Measurements from ENCODE around the gene CREM.
"Not testable (repeated sequence)": the region's sequence is repeated elsewhere in the genome, so short reads cannot be mapped to it uniquely, and the experiment has no call there.

CREM gene

DNA sequence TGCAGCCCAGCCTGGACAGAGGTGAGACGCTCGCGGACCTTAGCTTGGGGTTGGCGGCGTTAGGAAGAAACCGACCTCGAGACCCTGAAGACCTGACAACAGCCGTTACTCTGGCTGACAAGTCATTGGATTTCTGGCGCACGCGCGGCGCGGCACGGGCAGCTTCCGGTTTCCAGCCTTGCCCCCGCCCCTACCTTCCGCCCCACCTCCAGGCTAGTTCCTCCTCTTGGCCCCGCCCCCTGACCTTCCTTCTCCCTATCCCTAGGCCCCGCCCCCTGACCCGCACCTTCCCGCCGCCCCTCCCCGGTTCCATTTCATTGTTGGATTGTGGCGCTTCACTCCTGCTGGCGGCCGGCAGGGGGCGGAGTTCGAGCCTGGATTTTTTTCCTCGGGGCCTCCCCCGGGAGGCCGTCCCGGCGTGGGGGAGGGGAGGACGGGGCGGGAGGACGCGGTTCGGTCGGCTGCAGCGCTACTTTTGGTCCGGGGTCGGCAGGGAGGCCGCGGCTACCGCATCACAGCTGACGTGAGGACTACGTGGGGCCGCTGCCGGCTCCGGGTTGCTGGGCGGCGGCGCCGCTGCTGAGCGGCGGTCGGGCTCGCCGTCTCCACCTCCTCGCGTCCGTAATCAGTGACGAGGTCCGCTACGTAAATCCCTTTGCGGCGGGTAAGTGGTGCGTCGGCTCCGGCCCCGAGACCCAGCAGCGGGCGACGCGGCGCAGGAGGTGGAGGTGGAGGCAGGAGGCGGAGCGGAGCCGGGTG is at the start of gene CREM:
TSS of gene CREM (plus strand) at position 317 of the 759 bp plus-strand sequence. CDS start 10,990 bp downstream, outside the sequence.
- DNase-seq (ENCODE audit: low read depth) = peak; percentile 100

DNA sequence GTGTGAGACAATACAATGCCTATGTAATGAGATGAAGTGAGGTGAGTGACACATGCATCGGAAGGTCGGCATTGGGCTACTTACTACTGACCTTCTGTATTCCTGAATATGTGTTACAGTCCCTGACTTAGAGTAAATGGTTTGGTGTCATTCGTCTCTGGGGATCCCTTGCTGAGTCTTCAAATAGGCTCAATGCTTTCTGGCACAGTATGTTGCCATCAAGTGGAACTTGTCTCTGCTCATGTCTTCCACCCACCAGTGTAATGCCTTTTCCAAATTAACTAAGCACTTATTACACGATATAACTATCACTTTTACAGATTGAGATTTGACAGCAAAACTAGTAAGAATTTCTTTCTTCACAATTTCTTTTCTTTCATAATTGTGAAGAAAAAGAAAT is 47.4 kb upstream of the CREM start:
- no peak for DNase-seq (ENCODE audit: low read depth)

DNA sequence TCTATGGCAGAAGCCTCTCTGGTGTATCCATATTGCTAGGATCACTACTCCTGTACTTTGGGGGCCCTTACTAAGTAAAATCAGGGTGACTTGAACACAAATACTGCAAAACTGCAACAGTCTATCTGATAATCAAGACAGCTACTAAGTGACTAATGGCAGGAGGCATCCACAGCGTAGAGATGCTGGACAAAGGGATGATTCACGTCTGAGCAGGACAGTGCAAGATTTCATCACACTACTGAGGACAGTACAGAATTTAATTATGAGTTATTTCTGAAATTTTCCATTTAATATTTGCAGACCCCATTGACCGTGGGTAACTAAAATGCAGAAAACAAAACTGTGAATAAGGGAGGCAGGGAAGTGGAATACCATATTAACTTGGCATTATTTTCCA is 46.9 kb upstream of the CREM start:
- no peak for DNase-seq (ENCODE audit: low read depth)

DNA sequence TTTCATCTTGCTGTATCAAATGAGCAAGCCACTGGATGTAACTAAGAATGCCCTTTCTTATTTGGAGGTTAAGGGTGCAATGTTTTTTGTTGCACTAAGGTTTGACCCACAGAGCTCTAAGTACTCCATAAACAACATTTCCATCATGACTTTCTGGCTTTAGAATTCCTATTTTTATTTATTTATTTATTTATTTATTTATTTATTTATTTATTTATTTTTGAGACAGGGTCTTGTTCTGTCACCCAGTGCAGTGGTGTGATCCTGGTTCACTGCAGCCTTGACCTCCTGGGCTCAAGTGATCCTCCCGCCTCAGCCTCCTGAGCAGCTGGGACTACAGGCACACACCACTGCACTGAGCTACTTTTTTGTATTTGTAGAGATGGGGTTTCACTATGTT is 46.4 kb upstream of the CREM start:
- not testable (repeated sequence) for DNase-seq (ENCODE audit: low read depth)

DNA sequence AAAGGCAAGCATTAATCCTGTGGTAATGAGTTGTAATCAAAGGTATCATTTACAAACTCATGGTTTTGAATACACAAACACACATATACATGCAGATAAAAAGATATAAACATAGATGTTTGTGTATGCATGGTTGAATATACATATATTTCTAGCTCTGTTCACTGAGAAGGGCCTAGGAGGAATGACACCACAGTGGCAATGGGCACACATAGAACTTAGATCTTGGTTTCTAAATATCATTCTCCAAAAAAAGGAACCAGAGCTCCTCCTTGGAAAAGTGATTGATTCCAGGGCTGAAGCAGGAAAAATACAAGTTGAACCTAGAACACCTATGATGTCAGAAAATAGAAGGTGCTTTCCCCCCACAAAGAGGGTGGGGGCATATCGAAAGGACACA is 43.4 kb upstream of the CREM start:
- no peak for DNase-seq (ENCODE audit: low read depth)

DNA sequence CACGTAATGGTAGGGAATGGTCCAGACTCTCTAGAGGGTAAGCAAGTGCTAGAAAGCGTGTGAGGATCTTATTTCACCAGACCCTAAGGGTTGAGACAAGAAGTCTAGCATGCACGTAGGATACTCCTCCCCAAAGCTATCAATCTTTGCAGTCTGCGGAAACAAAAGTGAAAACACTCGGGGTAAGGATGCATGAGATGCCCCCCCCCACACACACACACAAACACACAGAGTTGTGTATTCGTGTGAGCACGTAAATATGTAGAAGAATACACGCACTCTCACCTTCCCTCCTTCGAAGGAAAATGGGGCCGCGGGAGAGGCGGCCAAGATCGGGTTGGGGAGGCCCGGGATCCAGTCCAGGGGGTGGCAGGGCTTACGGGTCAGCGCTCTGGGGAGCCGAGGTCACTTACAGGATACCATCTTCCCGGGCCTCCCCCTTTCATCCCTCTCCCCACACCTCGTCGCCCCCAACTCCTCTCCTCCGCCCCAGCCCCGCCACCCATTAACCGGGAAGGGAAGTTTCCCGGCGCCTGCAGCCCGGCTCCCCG is 37.0 kb upstream of the CREM start:
- no peak for DNase-seq (ENCODE audit: low read depth)

DNA sequence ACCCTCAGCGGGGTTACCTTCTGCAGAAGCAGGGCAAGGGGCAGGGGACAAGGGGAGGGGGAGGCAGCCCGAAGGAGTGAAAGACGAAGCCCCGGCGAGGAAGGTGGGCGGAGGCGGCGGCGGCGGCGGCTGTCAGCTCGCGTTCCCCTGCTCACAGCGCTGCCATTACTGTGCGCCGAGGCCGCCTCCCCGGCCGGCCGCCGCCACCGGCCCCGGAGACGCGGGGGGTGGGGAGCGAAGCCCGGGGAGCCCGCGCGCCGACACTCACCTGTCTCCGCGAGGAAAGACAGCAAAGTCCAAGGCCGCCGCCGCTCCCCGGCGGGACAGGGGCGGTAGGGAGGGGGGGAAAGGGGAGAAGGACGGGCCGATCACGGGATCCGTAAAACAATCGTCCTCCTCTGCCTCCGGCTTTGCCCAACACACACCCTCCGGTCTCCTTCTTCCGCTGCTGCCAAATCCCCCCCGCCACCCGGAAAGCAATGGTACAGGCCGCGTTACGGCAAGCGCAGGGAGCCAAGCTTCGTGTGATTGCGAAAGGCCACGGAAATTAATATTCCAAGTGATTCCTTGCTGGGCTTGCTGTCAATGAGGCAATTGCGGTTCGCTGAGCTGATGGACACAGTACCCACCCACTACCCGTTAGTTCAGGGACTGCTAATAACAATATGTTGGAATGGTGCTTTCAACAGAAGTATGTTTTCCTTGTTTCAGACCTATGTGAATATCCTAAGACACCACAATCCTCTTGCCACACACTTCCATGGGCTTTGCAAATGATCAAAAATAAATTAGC is 36.3 kb upstream of the CREM start, which contains the start of gene CUL2:
TSS of gene CUL2 (minus strand) at position 180 of the 793 bp plus-strand sequence. CDS start 19,024 bp downstream, outside the sequence.
- peak; percentile 87 for DNase-seq (ENCODE audit: low read depth)

DNA sequence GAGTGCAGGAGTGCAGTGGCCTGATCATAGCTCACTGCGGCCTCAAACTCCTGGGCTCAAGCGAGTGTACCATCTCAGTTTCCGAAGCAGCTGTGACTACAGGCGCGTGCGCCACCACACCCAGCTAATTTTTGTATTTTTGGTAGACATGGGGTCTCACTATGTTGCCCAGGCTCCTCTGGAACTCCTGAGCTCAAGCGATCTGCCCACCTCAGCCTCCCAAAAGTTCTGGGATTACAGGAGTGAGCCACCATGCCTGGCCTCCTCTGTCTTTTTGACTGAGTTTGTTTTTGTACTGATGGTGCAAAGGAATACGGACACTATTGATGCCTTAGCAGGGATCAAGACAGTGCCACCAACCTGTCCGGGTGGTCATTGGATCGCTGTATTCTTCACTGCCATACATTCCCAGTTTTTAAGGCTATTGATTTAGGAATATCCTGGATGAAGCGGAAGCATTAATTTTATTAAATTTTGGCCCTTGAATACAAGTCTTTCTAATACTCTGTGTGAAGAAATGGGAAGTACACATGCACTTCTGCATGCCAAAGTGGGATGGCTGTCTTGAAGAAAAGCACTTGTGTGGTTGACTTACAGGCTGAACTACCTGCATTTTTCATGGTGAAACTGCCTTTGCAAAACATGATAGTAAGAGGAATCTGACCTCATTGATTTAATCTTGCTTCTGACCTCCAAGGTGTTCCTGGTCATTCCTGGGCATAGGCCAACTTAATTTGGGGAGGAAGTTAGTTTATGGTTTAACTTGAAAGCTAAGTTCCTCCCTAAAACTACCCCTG is 34.5 kb upstream of the CREM start:
- DNase-seq (ENCODE audit: low read depth) = no peak

DNA sequence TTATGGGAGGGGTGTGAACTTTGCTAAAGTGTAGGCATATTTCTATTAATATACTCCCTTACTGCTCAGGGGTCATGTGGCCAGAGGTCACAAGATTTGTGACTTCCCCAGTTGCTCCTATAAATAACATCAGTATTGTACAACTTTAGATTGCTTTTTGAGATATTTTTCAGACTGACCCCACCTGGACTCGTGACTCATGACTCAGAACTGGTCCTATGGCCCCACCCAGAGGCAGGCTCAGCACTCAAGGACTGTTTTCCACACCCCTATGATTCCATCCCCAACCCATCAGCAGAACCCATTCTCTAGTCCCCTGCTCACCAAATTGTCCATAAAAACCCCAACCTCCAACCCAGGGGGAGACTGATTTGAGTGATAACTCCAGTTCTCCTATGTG is 33.8 kb upstream of the CREM start:
- no peak for DNase-seq (ENCODE audit: low read depth)

DNA sequence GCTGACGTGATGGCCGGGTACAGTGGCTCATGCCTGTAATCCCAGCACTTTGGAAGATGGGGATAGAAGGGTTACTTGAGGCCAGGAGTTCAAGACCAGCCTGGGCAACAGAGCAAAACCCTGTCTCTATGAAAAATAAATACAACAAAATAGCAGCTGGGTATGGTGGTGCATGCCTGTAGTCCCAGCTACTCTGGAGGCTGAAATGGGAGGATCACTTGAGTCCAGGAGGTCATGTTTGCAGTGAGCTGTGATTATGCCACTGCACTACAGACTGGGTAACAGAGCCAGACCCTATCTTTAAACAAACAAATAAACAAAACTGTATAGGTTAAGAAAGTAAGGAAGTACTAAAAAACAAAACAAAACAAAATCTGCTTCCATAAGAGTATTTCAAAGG is 30.3 kb upstream of the CREM start:
- DNase-seq (ENCODE audit: low read depth) = no peak

DNA sequence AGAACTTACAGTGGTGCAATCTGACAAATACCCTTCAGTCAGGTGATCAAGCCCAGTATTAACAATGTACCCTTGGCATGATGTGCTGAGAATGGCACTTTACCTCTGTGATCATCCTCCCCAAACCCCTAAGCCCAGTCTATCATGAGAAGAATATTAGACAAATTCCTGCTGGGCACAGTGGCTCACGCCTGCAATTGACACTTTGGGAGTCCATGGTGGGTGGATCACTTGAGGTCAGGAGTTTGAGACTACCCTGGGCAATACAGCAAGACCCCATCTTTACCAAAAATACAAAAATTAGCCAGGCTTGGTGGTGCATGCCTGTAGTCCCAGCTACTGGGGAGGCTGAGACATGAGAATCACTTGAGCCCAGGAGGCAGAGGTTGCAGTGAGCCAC is 29.1 kb upstream of the CREM start:
- DNase-seq (ENCODE audit: low read depth) = no peak

DNA sequence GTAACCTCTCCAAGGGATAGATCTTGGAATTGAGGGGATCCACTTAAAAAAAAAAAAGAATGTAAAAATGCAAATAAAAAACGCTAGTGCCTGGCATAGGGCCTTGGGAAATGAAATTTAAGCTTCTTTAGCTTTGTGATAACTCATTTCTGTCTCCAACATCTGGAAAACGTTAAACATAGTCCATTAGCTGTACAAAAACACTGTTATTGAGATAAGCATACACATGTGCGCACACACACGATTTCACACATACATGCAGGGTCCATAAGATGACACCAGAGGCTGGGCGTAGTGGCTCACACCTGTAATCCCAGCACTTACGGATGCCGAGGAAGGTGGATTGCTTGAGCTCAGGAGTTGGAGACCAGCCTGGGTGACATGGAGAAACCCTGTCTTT is 22.8 kb upstream of the CREM start:
- no peak for DNase-seq (ENCODE audit: low read depth)

DNA sequence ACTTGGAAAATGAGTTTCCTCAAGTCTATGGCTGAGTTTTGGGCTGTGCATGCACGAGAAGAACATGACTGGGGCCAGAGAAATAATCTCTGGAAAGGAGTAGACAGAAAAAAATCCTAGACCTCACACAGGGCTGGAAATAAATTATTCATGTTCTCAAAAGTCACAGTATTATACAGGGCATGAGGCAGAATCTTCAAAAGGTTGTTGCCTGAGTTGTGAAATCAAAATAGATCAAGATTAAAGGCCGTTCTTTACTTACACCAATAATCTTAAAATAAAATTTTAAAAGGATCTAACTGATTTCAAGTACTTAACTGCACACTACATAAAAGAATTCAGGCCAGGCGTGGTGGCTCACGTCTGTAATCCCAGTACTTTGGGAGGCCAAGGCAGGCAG is 14.1 kb upstream of the CREM start:
- DNase-seq (ENCODE audit: low read depth) = no peak

DNA sequence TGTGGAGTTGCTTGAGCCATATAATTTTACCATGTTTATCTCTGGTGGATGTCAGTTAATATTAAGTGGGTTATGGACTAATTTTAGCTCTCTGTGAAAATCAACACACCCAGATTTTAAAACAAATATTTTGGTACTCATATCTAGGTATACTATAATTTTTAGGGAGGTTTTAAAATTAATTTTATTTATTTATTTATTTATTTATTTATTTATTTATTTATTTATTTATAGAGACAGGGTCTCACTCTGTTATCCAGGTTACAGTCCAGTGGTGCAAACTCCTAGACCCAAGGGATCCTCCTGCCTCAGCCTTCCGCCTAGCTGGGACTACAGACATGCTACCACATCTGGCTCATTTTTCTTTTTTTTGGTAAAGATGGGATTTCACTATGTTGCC is 7.3 kb upstream of the CREM start:
- DNase-seq (ENCODE audit: low read depth) = no peak

DNA sequence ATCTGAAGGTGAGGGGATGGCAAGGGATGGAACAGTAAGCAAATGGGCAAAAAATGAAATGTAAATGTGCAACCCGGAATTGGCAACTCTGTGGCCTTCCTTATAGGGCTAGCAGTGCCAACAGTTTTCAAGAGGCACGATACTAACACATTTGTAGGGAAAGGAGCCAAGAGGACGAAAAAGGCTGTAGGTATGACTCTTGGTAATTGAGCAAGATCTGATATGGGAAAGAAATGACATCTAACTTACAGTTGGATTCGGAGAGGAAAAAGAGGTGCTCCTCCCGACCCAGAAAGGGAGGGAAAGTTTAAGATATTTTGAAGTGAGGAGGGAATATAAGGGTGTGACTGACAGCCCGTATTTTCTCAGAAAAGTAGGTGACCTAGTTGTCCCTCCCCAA is 2.1 kb upstream of the CREM start:
- DNase-seq (ENCODE audit: low read depth) = no peak

DNA sequence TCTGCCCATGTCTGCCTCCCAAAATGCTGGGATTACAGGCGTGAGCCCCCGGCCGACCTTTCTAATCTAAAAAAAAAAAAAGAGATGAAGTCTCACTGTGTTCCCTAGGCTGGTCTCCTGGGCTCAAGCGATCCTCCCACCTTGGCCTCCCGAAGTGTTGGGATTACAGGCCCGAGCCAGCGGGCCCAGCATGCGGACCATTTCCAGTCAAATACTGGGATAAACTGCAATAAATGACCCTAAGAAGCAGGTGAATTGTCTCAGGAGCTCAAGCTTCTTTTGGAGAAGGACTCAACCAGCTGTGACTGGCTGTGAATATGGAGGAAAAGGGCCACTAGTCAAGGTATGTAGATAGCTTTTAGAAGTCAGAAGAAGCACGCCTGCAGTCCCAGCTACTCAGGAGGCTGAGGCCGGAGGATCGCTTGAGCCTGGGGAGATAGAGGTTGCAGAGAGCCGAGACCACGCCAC is 550 bp upstream of the CREM start:
- DNase-seq (ENCODE audit: low read depth) = no peak

DNA sequence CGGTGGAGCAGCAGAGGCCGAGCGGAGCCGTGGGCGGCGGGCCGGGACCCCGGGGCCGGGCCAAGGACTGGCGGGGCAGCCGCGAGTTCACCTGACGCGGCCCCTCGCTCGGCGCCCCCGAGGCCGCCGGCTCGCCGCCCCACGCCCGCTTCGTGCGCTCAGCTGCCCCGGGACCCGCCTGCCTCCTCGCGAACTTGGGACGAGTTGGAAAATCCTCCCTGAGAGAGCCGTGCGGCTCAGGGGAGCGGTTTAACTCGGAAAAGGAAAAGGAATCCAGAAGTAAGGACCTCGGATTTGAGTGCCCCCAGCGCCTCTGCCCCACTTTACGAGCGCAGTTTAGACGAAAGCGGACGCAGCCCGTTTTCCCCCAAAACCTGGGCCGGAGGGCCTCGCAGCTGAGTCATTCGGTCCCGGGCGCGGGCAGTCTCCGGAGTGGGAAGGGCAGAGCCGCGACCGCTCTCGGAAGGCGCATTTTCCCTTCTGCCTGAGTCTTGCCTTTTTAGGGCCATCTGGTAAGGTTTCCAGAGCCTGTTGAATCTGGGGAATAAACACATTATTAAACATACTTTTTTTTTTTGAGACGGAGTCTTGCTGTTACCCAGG is 744 bp downstream of the CREM start:
- DNase-seq (ENCODE audit: low read depth) = peak; percentile 48

DNA sequence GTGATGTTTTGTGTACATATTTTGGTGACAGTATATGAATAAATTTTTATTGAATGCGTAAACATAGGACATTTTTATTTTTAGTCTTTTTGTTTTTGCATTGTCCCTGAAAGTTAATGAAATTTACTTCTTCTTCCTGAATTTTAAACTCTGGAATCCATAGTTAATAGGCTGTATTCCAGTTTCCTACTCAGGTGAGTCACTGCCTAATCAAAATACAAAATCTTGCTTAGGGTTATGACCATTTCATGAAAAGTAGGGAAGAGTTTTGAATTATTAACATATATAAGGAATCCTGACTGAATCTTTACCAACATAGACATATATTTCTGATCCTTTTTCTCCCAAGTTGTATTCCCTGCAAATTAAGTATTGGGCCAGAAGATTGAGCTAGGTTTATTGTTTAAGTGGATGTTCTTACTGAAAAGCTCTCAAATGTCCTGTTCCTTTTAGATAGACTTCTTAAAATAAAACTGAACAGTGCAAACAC is 2.6 kb downstream of the CREM start:
- DNase-seq (ENCODE audit: low read depth) = no peak

DNA sequence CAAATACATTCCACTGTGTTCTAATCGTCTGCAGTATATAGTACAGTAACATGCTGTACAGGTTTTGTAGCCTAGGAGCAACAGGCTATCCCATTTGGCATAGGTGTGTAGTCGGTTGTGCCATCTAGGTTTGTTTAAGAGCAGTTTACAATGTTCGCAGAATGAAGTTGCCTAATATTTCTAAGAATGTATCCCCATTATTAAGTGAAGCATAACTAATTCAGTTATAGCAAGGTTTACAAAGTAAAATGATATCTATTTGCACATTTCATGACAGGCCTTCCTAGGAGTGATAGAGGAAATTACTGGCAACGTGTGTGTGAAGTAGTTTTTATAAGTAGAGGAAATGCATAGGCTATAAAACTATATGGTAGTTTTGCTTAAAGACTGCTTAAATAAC is 4.0 kb downstream of the CREM start:
- DNase-seq (ENCODE audit: low read depth) = no peak

DNA sequence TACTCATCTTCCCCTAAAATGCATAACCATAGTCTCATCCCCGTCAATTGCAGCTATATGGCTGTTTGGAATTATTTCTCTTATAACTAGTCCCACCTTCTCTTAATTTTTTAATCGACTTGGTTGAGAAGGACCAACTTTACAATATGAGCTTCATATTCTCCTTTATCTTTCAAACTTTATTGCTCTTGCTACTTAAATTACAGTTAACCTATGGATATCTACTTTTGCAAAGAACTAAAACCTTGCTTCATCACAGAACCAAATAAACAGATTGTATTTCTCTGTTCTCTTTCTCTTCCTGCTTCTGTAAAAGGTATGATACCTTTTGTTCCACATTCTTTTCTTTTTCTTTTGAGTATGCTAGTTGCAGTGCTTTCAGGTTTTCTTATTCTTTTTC is 6.1 kb downstream of the CREM start:
- no peak for DNase-seq (ENCODE audit: low read depth)

DNA sequence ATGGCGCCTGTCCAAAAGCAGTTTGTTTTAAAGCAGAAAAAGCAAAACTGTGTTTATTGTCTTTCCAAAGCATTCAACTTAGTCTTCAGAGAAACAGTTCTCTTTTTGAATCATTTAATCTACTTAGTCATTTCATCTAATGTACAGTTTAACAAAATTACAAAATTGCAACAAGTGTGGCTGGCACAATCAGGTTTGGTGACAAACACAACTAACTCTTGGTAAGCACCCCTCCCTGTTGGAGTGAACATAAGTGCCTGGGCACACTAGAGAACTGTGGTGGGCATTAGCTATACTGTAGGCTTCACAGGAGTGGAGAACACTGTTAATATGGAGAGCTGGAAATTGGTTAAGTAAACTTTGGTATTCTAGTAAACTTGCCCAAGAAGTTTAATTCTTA is 6.9 kb downstream of the CREM start:
- DNase-seq (ENCODE audit: low read depth) = no peak

DNA sequence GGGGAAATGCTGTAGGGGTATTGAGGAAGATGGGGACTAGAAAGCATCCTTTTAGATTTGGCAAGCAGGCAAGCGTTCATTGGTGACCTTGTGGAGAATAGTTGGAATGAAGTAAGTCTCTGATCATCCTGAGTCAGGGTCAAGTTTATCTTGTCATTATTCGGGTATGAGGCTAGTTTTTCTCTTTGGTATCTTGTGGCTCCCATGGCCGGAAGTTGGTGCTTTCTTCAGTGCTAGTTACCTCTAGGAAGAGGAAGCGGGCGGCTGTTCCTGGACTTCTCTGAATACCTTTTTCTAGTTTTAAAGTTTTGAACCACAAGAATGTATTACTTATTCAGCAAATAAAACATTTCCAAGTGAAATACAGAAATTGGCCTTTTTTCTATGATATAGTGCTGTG is 9.2 kb downstream of the CREM start:
- DNase-seq (ENCODE audit: low read depth) = no peak
